H1 (cell line): ENCODE results near the gene NEO1. TPM values are rescaled to one million over a fixed set of nuclear protein-coding genes. Genes with fewer than 3 reads are reported as not detected.

Source experiments
- CTCF ChIA-PET: fragments of 300-600 bp; sonication (Branson Sonifier 250); formaldehyde crosslinking; loops from one replicate; lab custom pipeline; 2021; ENCODE audit not compliant: partially characterized antibody; lab: Charles Lee
- POLR2A ChIA-PET: fragments of 300-600 bp; sonication (Branson Sonifier 250); formaldehyde crosslinking; loops from one replicate; lab custom pipeline; 2021; ENCODE audit warnings: inconsistent platforms; ENCODE audit not compliant: partially characterized antibody; lab: Charles Lee
- DNase-seq, 2 experiments: peaks; one replicate each; pipeline versions ENCODE4 v3.0.0 to v3.0.0-alpha.2; 2010 to 2022; ENCODE audit warnings: low spot score in 2 of 2, low read depth in 1 of 2, mixed read lengths in 1 of 2
- FAIRE-seq: peaks from 2 replicates; lab custom pipeline; 2011; peaks lifted over from hg19 to GRCh38; lab: Jason Lieb, UNC
- H2AFZ ChIP-seq: 2 replicates; pipeline ENCODE4 v1.8.1; 2012; ENCODE audit warnings: low read length, inconsistent platforms
- H2AK5ac ChIP-seq: 2 replicates; pipeline ENCODE4 v1.6.1; 2013; ENCODE audit warnings: low read depth, low read length
- H2BK120ac ChIP-seq: replicated peaks from 2 replicates; pipeline ENCODE3; 2013; ENCODE audit warnings: low read depth, low read length, inconsistent platforms
- H2BK12ac ChIP-seq: 2 replicates; pipeline ENCODE4 v1.6.1; 2013; ENCODE audit warnings: low read depth, low read length
- H2BK15ac ChIP-seq: 2 replicates; pipeline ENCODE4 v1.6.1; 2013; ENCODE audit warnings: low read length
- H2BK20ac ChIP-seq: 2 replicates; pipeline ENCODE4 v1.6.1; 2013; ENCODE audit warnings: low read length
- H2BK5ac ChIP-seq: 2 replicates; pipeline ENCODE4 v1.6.1; 2013; ENCODE audit warnings: low read depth, low read length
- H3K14ac ChIP-seq: 2 replicates; pipeline ENCODE4 v1.6.1; 2013; ENCODE audit warnings: inconsistent platforms; ENCODE audit not compliant: insufficient read length
- H3K18ac ChIP-seq: 2 replicates; pipeline ENCODE4 v1.6.1; 2013; ENCODE audit warnings: low read length; ENCODE audit errors: extremely low read depth
- H3K23ac ChIP-seq: 2 replicates; pipeline ENCODE4 v1.6.1; 2013; ENCODE audit warnings: inconsistent platforms; ENCODE audit not compliant: insufficient read length
- H3K23me2 ChIP-seq: 2 replicates; pipeline ENCODE4 v1.6.1; 2013; ENCODE audit warnings: low read depth, low read length
- H3K27ac ChIP-seq: 2 replicates; pipeline ENCODE4 v1.6.1; 2011; ENCODE audit warnings: low read depth, low read length, inconsistent platforms
- H3K27me3 ChIP-seq, 4 experiments: replicated peaks in 1 of 4; 1 replicate in 1 of 4; 2 replicates in 3 of 4; pipeline versions ENCODE4 v1.6.1 to v1.8.1; 2011 to 2013; ENCODE audit warnings: low read length in 3 of 4, mild to moderate bottlenecking in 3 of 4, inconsistent platforms in 2 of 4, mixed read lengths in 2 of 4, moderate library complexity in 1 of 4; ENCODE audit not compliant: control insufficient read depth in 3 of 4, insufficient read depth in 3 of 4; ENCODE audit errors: extremely low read depth in 1 of 4
- H3K36me3 ChIP-seq, 4 experiments: 2 replicates each; pipeline versions ENCODE4 v1.6.1 to v1.8.1; 2011 to 2013; ENCODE audit warnings: mild to moderate bottlenecking in 4 of 4, low read length in 3 of 4, moderate library complexity in 2 of 4, control low read depth in 1 of 4, inconsistent platforms in 1 of 4; ENCODE audit not compliant: insufficient read depth in 4 of 4, control insufficient read depth in 2 of 4
- H3K4ac ChIP-seq: replicated peaks from 2 replicates; pipeline ENCODE3; 2013; ENCODE audit warnings: low read length, low read depth, mixed read lengths, inconsistent platforms; ENCODE audit not compliant: insufficient read length
- H3K4me1 ChIP-seq, 4 experiments: replicated peaks in 1 of 4; 1 replicate in 1 of 4; 2 replicates in 3 of 4; pipeline versions ENCODE4 v1.6.1 to v1.8.1; 2011 to 2013; ENCODE audit warnings: low read length in 3 of 4, inconsistent platforms in 2 of 4, mixed read lengths in 1 of 4; ENCODE audit not compliant: insufficient read depth in 4 of 4, control insufficient read depth in 3 of 4
- H3K4me2 ChIP-seq, 2 experiments: 2 replicates each; pipeline versions ENCODE4 v1.6.1 to v1.8.1; 2011 to 2013; ENCODE audit warnings: low read depth in 2 of 2, low read length in 2 of 2, control low read depth in 1 of 2, inconsistent platforms in 1 of 2, mild to moderate bottlenecking in 1 of 2; ENCODE audit not compliant: insufficient read depth in 1 of 2
- H3K4me3 ChIP-seq, 4 experiments: fragments of 200-600, 300-600 bp in 1 of 4; sonication (generic), shearing (Covaris generic), sonication (Bioruptor Twin) in 1 of 4; 2 replicates each; pipeline versions ENCODE4 v1.5.1 to v1.8.1; 2011 to 2016; ENCODE audit warnings: low read length in 4 of 4, low read depth in 3 of 4, control low read depth in 2 of 4, inconsistent platforms in 2 of 4, mild to moderate bottlenecking in 2 of 4, mixed read lengths in 1 of 4, moderate library complexity in 1 of 4; ENCODE audit not compliant: insufficient read depth in 2 of 4; ENCODE audit errors: extremely low read depth in 1 of 4
- H3K56ac ChIP-seq: replicated peaks from 2 replicates; pipeline ENCODE3; 2013; ENCODE audit warnings: low read depth, mild to moderate bottlenecking, mixed read lengths, low read length, inconsistent platforms; ENCODE audit not compliant: insufficient read length
- H3K79me1 ChIP-seq: 2 replicates; pipeline ENCODE4 v1.6.1; 2013; ENCODE audit warnings: low read depth, low read length, control low read depth
- H3K79me2 ChIP-seq, 2 experiments: 2 replicates each; pipeline versions ENCODE4 v1.6.1 to v1.8.1; 2012 to 2013; ENCODE audit warnings: low read length in 2 of 2, mild to moderate bottlenecking in 2 of 2, inconsistent platforms in 1 of 2; ENCODE audit not compliant: insufficient read depth in 2 of 2, control insufficient read depth in 1 of 2
- H3K9ac ChIP-seq, 4 experiments: replicated peaks in 1 of 4; 1 replicate in 1 of 4; 2 replicates in 3 of 4; pipeline versions ENCODE4 v1.6.1 to v1.8.1; 2011 to 2013; ENCODE audit warnings: low read depth in 3 of 4, low read length in 3 of 4, control low read depth in 2 of 4, mild to moderate bottlenecking in 2 of 4, moderate library complexity in 2 of 4, inconsistent platforms in 1 of 4; ENCODE audit errors: extremely low read depth in 1 of 4
- H3K9me3 ChIP-seq, 2 experiments: 2 replicates each; pipeline versions ENCODE4 v1.6.1 to v1.8.1; 2012 to 2013; ENCODE audit warnings: mild to moderate bottlenecking in 2 of 2, moderate library complexity in 2 of 2, control low read depth in 1 of 2, inconsistent platforms in 1 of 2, low read depth in 1 of 2, low read length in 1 of 2, mixed read lengths in 1 of 2; ENCODE audit not compliant: insufficient read depth in 2 of 2
- H4K20me1 ChIP-seq, 2 experiments: replicated peaks in 1 of 2; 2 replicates each; pipeline versions ENCODE3 to v1.8.1; 2011 to 2013; ENCODE audit warnings: inconsistent platforms in 2 of 2, low read length in 2 of 2, mild to moderate bottlenecking in 1 of 2; ENCODE audit not compliant: insufficient read depth in 2 of 2, control insufficient read depth in 1 of 2
- H4K5ac ChIP-seq: 2 replicates; pipeline ENCODE4 v1.6.1; 2013; ENCODE audit warnings: low read length, low read depth, mixed read lengths, inconsistent platforms; ENCODE audit not compliant: insufficient read length
- H4K8ac ChIP-seq: 2 replicates; pipeline ENCODE4 v1.8.0; 2013; ENCODE audit warnings: mild to moderate bottlenecking, moderate library complexity, low read length, inconsistent platforms; ENCODE audit not compliant: insufficient read depth; ENCODE audit errors: extremely low read depth
- H4K91ac ChIP-seq: replicated peaks from 2 replicates; pipeline ENCODE3; 2013; ENCODE audit warnings: low read length, mixed read lengths, inconsistent platforms; ENCODE audit not compliant: insufficient read length
- BCL11A ChIP-seq, 2 experiments: IDR thresholded peaks; one replicate each; pipeline ENCODE4 v1.6.1; 2011; ENCODE audit warnings: low read depth in 2 of 2, low read length in 2 of 2, mild to moderate bottlenecking in 2 of 2
- TAF7 ChIP-seq: optimal IDR thresholded peaks from 2 replicates; pipeline ENCODE3; 2011; ENCODE audit warnings: low read depth, mild to moderate bottlenecking, inconsistent platforms, low read length, moderate library complexity, borderline replicate concordance
- WGBS, 2 experiments: shearing (Covaris generic) in 1 of 2; methylation state at CpG; one replicate each; pipeline versions ENCODE4 v1.1.6 to v1.1.7; 2013 to 2015; ENCODE audit warnings: low lambda C conversion rate in 2 of 2, mixed read lengths in 2 of 2, inconsistent platforms in 1 of 2, low coverage in 1 of 2, missing lambda C conversion rate in 1 of 2; ENCODE audit not compliant: insufficient replicate concordance in 2 of 2, insufficient coverage in 1 of 2, insufficient read length in 1 of 2; ENCODE audit errors: extremely low coverage in 1 of 2, missing lambda C conversion rate in 1 of 2; 5-methylcytosine and 5-hydroxymethylcytosine counted together
- polyA plus RNA-seq, 7 experiments: library from polyadenylated mRNA; depleted of rRNA in 3 of 7; stranded (reverse) in 5 of 7; unstranded in 2 of 7; fragments of >200 nt in 5 of 7; fragments of 200-250 nt in 2 of 7; gene quantifications; 1 replicate in 5 of 7; 2 replicates in 1 of 7; 4 replicates in 1 of 7; pipeline versions ENCODE4 v1.2.1 to v1.2.3, GENCODE V29; 2011 to 2013; ENCODE audit warnings: missing spikeins in 2 of 7, mixed read lengths in 2 of 7
- total RNA-seq: library from RNA; stranded (reverse); fragmentation: NEBNext Ultra II Directional; extraction: Animal tissue kit (Norgen Biotek cat#: 25700); gene quantifications from 2 replicates; pipeline ENCODE4 v1.2.1, GENCODE V29; 2021

Gene NEO1
- total and polyA plus RNA-seq, 2 of the 8 experiments (the other 6 are each of a cell fraction or from before 2014, with no cell fraction given), result 36.0 to 51.0 TPM

DNA sequence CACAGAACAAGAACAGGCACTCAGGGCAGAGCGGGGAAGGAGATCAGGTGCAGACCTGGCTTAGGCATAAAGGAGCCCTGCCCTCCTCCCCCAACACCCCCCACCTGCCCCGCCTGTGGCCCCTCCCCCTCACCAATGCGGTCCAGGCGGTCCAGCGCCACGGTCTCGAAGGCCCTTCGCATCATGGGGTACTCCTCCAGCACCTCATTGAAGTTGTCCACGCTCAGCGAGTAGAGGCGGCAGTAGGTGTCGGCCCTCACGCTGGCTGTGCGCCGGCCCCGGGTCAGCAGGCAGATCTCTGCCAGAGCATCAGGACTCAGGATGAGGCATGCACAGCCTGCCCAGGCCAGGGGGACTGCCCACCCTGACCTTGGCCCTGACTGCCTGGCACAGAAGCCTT lies 271.7 kb downstream of the NEO1 start:
- no peak overlapping the region; a peak in 1 of 7 replicates for H3K9ac ChIP-seq
- DNase-seq (no peak), FAIRE-seq (no peak)
- peaks cover 6 to 7% of the 10 kb centered on the region in 2 experiments for H4K20me1 ChIP-seq
- no peak for TF ChIP-seq TAF7
- TF ChIP-seq BCL11A (IDR thresholded peaks at IDR 0.05; ENCODE audit: low read depth in 2 of 2, low read length in 2 of 2), result no peak
- no peak overlapping the region for H2BK120ac ChIP-seq
- no peaks in the 10 kb centered on the region for H3K23me2 ChIP-seq
- H3K18ac ChIP-seq, result no peak overlapping the region
- H3K4me2 ChIP-seq, result no peak overlapping the region
- H2BK15ac ChIP-seq, result no peak overlapping the region
- H3K36me3 ChIP-seq, result peaks cover under 1 to 19% (median 7%) of the 10 kb centered on the region in 4 experiments; a peak in 5 of 8 replicates
- peaks cover 0 to 6% (median 2%) of the 10 kb centered on the region in 4 experiments; a peak in 3 of 7 replicates for H3K4me1 ChIP-seq
- no peak overlapping the region for H2BK5ac ChIP-seq
- no peak overlapping the region for H3K4ac ChIP-seq
- H3K14ac ChIP-seq, result no peak overlapping the region
- H2BK12ac ChIP-seq, result no peak overlapping the region
- 95% methylated on average over 15 of the region's 16 CpGs; no CpG with 5 or more reads in 1 of the 2 experiments for WGBS, 2 experiments
- POLR2A ChIA-PET, result no interaction called here
- no peak overlapping the region for H4K91ac ChIP-seq
- H4K8ac ChIP-seq, result no peak overlapping the region
- no peak overlapping the region for H4K5ac ChIP-seq
- H3K79me1 ChIP-seq, result no peaks in the 10 kb centered on the region; the same call in 1 of the 2 replicates
- CTCF ChIA-PET, result interaction anchor here (1.2 kb wide), 1 partner anchor 37 kb away, joined by 3 read pairs; no protein-coding TSS in a partner anchor
- no peak overlapping the region for H2AK5ac ChIP-seq
- H3K4me3 ChIP-seq, result no peak overlapping the region
- H3K27me3 ChIP-seq, result no peaks in the 10 kb centered on the region; a peak in 1 of 7 replicates
- no peak overlapping the region for H2BK20ac ChIP-seq
- H2AFZ ChIP-seq, result no peak overlapping the region
- H3K9me3 ChIP-seq, result no peaks in the 10 kb centered on the region
- no peaks in the 10 kb centered on the region for H3K79me2 ChIP-seq
- H3K23ac ChIP-seq, result no peak overlapping the region
- no peak overlapping the region for H3K56ac ChIP-seq
- no peak overlapping the region for H3K27ac ChIP-seq
